ENCODE measurements around the gene TTL. TPM values are rescaled to one million over a fixed set of nuclear protein-coding genes. Genes with fewer than 3 reads are reported as not detected.

TTL gene
- total RNA-seq, 4 donors from 2014 or later, result 14.8 to 25.5 (median 21.2) TPM

DNA sequence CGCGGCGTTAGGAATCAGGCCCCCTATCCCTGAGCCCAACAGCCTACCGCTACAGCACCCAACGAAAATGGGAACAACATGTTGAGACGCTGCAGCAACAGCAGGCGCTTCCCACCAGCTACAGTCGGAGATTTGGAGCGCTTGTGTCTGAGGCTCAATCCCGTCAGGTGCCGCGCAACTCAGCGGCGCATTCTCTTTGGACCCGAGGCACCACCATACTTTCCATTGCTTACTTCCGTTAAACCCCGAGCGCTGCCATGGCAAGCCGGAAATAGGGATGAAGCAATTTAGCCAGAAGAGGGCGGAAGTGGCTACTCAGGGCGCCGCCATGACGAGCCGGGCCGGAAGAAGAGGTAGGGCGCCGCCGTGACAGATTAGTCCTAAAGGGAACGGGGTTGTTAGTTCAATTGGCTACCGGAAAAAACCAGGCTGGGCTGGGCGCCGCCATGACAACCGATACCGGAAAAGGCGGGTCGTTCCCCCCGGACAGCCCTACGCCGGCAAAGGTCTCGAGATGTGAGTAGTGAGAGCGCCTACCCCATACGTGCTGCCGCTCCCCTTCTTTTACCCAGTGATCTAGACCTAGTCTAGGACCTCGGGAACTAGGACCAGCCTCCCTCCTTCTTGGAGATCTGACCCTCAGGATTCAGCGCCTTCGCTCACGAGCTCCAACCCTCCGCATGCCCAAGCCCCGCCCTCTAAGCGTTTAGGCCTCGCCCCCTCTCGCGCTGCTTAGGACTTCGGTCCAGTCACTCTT lies 102.4 kb downstream of the TTL start, which contains the start of gene CHCHD5:
Gene CHCHD5, plus strand, starts transcription at position 476 of the 757 bp plus-strand sequence. Its CDS starts 39 bp downstream, at position 515.
- peak within 1 kb of the TSS; percentile 60 for H3K4me3 ChIP-seq (ENCODE audit: low read depth, poor library complexity, severe bottlenecking)
- intact Hi-C loops (cut with DNase I; ENCODE audit: low total_unique reads), result no loop called here
- TF ChIP-seq, protein P1, sequence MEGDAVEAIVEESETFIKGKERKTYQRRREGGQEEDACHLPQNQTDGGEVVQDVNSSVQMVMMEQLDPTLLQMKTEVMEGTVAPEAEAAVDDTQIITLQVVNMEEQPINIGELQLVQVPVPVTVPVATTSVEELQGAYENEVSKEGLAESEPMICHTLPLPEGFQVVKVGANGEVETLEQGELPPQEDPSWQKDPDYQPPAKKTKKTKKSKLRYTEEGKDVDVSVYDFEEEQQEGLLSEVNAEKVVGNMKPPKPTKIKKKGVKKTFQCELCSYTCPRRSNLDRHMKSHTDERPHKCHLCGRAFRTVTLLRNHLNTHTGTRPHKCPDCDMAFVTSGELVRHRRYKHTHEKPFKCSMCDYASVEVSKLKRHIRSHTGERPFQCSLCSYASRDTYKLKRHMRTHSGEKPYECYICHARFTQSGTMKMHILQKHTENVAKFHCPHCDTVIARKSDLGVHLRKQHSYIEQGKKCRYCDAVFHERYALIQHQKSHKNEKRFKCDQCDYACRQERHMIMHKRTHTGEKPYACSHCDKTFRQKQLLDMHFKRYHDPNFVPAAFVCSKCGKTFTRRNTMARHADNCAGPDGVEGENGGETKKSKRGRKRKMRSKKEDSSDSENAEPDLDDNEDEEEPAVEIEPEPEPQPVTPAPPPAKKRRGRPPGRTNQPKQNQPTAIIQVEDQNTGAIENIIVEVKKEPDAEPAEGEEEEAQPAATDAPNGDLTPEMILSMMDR (IDR thresholded peaks at IDR 0.05), result no peak
- TF ChIP-seq POLR2A (IDR thresholded peaks at IDR 0.05), result no peak
- DNase-seq (ENCODE audit: low spot score in 2 of 2), result peak; percentile 97 to 99
- WGBS, 2 donors, result 2% methylated on average over 54 of the region's 54 CpGs

DNA sequence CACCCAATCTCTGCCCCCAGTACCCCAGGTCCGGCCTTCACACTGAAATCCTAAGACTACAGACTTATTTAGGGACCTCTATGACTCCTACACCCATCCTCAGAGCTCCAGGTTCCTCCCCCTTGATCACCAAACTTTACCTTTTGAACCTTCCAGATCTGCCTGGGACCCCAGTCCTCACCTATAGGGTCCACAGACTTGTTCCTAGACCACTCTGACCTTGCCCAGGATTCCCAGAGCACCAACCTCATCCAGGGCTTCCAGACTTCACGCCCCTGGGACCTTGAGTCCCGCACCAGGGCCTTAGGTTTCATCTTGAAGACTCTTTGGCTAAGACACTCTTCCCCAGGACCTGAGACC lies 102.9 kb downstream of the TTL start:
- DNase-seq (ENCODE audit: low spot score in 2 of 2), result no peak
- peak overlapping the region; percentile 60 for H3K4me3 ChIP-seq (ENCODE audit: low read depth, poor library complexity, severe bottlenecking)
- TF ChIP-seq, protein P1 (IDR thresholded peaks at IDR 0.05), result no peak
- no peak for TF ChIP-seq POLR2A (IDR thresholded peaks at IDR 0.05)
- intact Hi-C loops (cut with DNase I; ENCODE audit: low total_unique reads), result no loop called here
- WGBS, 2 donors, result 57 to 67% methylated on average over 3 of the region's 3 CpGs

DNA sequence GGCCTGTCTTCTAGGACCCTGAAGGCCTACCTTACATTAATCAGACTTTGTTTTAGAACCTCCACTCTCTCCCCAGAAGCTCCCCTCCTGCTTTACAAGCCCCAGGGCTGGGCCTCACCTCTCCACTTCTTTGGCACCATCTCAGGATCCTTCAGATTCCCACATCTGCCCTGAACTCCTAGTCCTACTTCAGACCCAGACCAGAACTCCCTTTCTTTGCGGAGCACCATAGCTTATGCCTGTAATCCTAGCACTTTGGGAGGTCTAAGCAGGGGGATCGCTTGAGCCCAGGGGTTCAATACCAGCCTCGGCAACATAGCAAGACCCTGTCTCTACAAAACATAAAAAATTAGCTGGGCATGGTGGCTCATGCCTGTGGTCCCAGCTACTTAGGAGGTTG lies 103.4 kb downstream of the TTL start:
- no peak overlapping the region for H3K4me3 ChIP-seq (ENCODE audit: low read depth, poor library complexity, severe bottlenecking)
- 95 to 100% methylated on average over 3 of the region's 3 CpGs for WGBS, 2 donors
- TF ChIP-seq POLR2A (IDR thresholded peaks at IDR 0.05), result no peak
- TF ChIP-seq, protein P1 (IDR thresholded peaks at IDR 0.05), result no peak
- no peak for DNase-seq (ENCODE audit: low spot score in 2 of 2)
- intact Hi-C loops (cut with DNase I; ENCODE audit: low total_unique reads), result no loop called here

DNA sequence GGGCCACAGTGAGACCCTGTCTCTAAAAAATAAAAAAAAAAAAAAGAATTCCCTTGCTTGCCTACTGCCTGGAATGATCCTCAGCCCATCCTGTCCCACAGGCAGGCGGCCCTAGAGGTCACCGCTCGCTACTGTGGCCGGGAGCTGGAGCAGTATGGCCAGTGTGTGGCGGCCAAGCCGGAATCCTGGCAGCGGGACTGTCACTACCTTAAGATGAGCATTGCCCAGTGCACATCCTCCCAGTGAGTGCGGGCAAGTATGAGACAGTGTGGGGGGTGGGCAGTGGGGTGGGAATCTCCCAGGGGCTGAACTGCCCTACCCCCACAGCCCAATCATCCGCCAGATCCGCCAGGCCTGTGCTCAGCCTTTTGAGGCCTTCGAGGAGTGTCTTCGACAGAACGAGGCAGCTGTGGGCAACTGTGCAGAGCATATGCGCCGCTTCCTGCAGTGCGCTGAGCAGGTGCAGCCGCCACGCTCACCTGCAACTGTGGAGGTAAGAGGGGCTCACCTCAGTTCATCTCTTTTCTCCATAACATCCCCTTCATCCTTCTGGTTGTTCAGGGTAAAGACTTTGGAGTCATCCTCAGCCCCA lies 104.0 kb downstream of the TTL start:
- 97% methylated on average over 18 of the region's 18 CpGs for WGBS, 2 donors
- TF ChIP-seq, protein P1 (IDR thresholded peaks at IDR 0.05), result no peak
- no peak for TF ChIP-seq POLR2A (IDR thresholded peaks at IDR 0.05)
- no peak for DNase-seq (ENCODE audit: low spot score in 2 of 2)
- H3K4me3 ChIP-seq (ENCODE audit: low read depth, poor library complexity, severe bottlenecking), result no peak overlapping the region
- intact Hi-C loops (cut with DNase I; ENCODE audit: low total_unique reads), result no loop called here

DNA sequence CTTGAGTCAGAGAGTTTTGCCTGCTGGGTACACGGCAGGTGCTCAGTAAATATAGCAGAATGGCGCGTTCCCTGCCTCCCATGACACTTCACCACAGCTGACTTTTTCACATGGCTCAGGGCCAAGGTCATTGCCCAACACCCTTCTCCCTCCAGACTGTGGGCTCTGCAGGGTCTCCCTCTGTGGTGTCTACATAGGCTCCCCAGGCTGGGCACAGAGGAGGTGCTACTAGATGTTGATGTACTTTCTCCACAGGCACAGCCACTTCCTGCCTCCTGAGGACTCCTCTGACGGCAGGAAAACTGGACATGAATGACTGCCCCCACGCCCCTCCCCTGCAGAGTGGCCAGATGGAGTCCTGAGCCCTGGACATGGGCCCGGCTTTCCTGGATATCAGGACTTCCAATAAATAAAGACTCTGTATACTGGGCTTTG lies 106.7 kb downstream of the TTL start:
- 74 to 81% methylated on average over 6 of the region's 6 CpGs for WGBS, 2 donors
- TF ChIP-seq, protein P1 (IDR thresholded peaks at IDR 0.05), result no peak
- no peak for TF ChIP-seq POLR2A (IDR thresholded peaks at IDR 0.05)
- no peak for DNase-seq (ENCODE audit: low spot score in 2 of 2)
- intact Hi-C loops (cut with DNase I; ENCODE audit: low total_unique reads), result no loop called here
- H3K4me3 ChIP-seq (ENCODE audit: low read depth, poor library complexity, severe bottlenecking), result no peak overlapping the region

Other genes with a start within 250 kb of the TTL start
- gene ZC3H8, start 227.1 kb upstream of the TTL start, total RNA-seq, result 10 to 100 TPM in 2 of 4 donors, 1 to 10 TPM in 2; 7.9 to 41.0 (median 12.4) TPM
- gene ZC3H6, start 206.6 kb upstream of the TTL start, total RNA-seq, result 10 to 100 TPM in 3 of 4 donors, 1 to 10 TPM in 1; 9.7 to 24.4 (median 12.6) TPM
- 10 to 100 TPM; 10.5 to 24.8 (median 12.8) TPM for gene RGPD8, start 48.5 kb upstream of the TTL start, total RNA-seq
- gene POLR1B, start 60.3 kb downstream of the TTL start, total RNA-seq, result 10 to 100 TPM; 12.4 to 17.0 (median 16.1) TPM
- gene CHCHD5, start 102.5 kb downstream of the TTL start, total RNA-seq, result 10 to 100 TPM; 12.4 to 26.8 (median 24.1) TPM
- gene SLC20A1, start 163.8 kb downstream of the TTL start, total RNA-seq, result 10 to 100 TPM in 3 of 4 donors, 1 to 10 TPM in 1; 5.0 to 19.2 (median 12.4) TPM
- gene NT5DC4, start 238.9 kb downstream of the TTL start, total RNA-seq, result not detected